H1 (cell line): Measurements from ENCODE around the gene DPT. TPM values are rescaled to one million over a fixed set of nuclear protein-coding genes. Genes with fewer than 3 reads are reported as not detected.

Experiments
- CTCF ChIA-PET: fragments of 300-600 bp; sonication (Branson Sonifier 250); formaldehyde crosslinking; loops from one replicate; lab custom pipeline; 2021; ENCODE audit not compliant: partially characterized antibody; lab: Charles Lee
- POLR2A ChIA-PET: fragments of 300-600 bp; sonication (Branson Sonifier 250); formaldehyde crosslinking; loops from one replicate; lab custom pipeline; 2021; ENCODE audit warnings: inconsistent platforms; ENCODE audit not compliant: partially characterized antibody; lab: Charles Lee
- DNase-seq, 2 experiments: peaks; one replicate each; pipeline versions ENCODE4 v3.0.0 to v3.0.0-alpha.2; 2010 to 2022; ENCODE audit warnings: low spot score in 2 of 2, low read depth in 1 of 2, mixed read lengths in 1 of 2
- FAIRE-seq: peaks from 2 replicates; lab custom pipeline; 2011; peaks lifted over from hg19 to GRCh38; lab: Jason Lieb, UNC
- H2AFZ ChIP-seq: 2 replicates; pipeline ENCODE4 v1.8.1; 2012; ENCODE audit warnings: low read length, inconsistent platforms
- H2AK5ac ChIP-seq: 2 replicates; pipeline ENCODE4 v1.6.1; 2013; ENCODE audit warnings: low read depth, low read length
- H2BK120ac ChIP-seq: replicated peaks from 2 replicates; pipeline ENCODE3; 2013; ENCODE audit warnings: low read depth, low read length, inconsistent platforms
- H2BK12ac ChIP-seq: 2 replicates; pipeline ENCODE4 v1.6.1; 2013; ENCODE audit warnings: low read depth, low read length
- H2BK15ac ChIP-seq: 2 replicates; pipeline ENCODE4 v1.6.1; 2013; ENCODE audit warnings: low read length
- H2BK20ac ChIP-seq: 2 replicates; pipeline ENCODE4 v1.6.1; 2013; ENCODE audit warnings: low read length
- H2BK5ac ChIP-seq: 2 replicates; pipeline ENCODE4 v1.6.1; 2013; ENCODE audit warnings: low read depth, low read length
- H3K14ac ChIP-seq: 2 replicates; pipeline ENCODE4 v1.6.1; 2013; ENCODE audit warnings: inconsistent platforms; ENCODE audit not compliant: insufficient read length
- H3K18ac ChIP-seq: 2 replicates; pipeline ENCODE4 v1.6.1; 2013; ENCODE audit warnings: low read length; ENCODE audit errors: extremely low read depth
- H3K23ac ChIP-seq: 2 replicates; pipeline ENCODE4 v1.6.1; 2013; ENCODE audit warnings: inconsistent platforms; ENCODE audit not compliant: insufficient read length
- H3K23me2 ChIP-seq: 2 replicates; pipeline ENCODE4 v1.6.1; 2013; ENCODE audit warnings: low read depth, low read length
- H3K27ac ChIP-seq: 2 replicates; pipeline ENCODE4 v1.6.1; 2011; ENCODE audit warnings: low read depth, low read length, inconsistent platforms
- H3K27me3 ChIP-seq, 4 experiments: replicated peaks in 1 of 4; 1 replicate in 1 of 4; 2 replicates in 3 of 4; pipeline versions ENCODE4 v1.6.1 to v1.8.1; 2011 to 2013; ENCODE audit warnings: low read length in 3 of 4, mild to moderate bottlenecking in 3 of 4, inconsistent platforms in 2 of 4, mixed read lengths in 2 of 4, moderate library complexity in 1 of 4; ENCODE audit not compliant: control insufficient read depth in 3 of 4, insufficient read depth in 3 of 4; ENCODE audit errors: extremely low read depth in 1 of 4
- H3K36me3 ChIP-seq, 4 experiments: 2 replicates each; pipeline versions ENCODE4 v1.6.1 to v1.8.1; 2011 to 2013; ENCODE audit warnings: mild to moderate bottlenecking in 4 of 4, low read length in 3 of 4, moderate library complexity in 2 of 4, control low read depth in 1 of 4, inconsistent platforms in 1 of 4; ENCODE audit not compliant: insufficient read depth in 4 of 4, control insufficient read depth in 2 of 4
- H3K4ac ChIP-seq: replicated peaks from 2 replicates; pipeline ENCODE3; 2013; ENCODE audit warnings: low read length, low read depth, mixed read lengths, inconsistent platforms; ENCODE audit not compliant: insufficient read length
- H3K4me1 ChIP-seq, 4 experiments: replicated peaks in 1 of 4; 1 replicate in 1 of 4; 2 replicates in 3 of 4; pipeline versions ENCODE4 v1.6.1 to v1.8.1; 2011 to 2013; ENCODE audit warnings: low read length in 3 of 4, inconsistent platforms in 2 of 4, mixed read lengths in 1 of 4; ENCODE audit not compliant: insufficient read depth in 4 of 4, control insufficient read depth in 3 of 4
- H3K4me2 ChIP-seq, 2 experiments: 2 replicates each; pipeline versions ENCODE4 v1.6.1 to v1.8.1; 2011 to 2013; ENCODE audit warnings: low read depth in 2 of 2, low read length in 2 of 2, control low read depth in 1 of 2, inconsistent platforms in 1 of 2, mild to moderate bottlenecking in 1 of 2; ENCODE audit not compliant: insufficient read depth in 1 of 2
- H3K4me3 ChIP-seq, 4 experiments: fragments of 200-600, 300-600 bp in 1 of 4; sonication (generic), shearing (Covaris generic), sonication (Bioruptor Twin) in 1 of 4; 2 replicates each; pipeline versions ENCODE4 v1.5.1 to v1.8.1; 2011 to 2016; ENCODE audit warnings: low read length in 4 of 4, low read depth in 3 of 4, control low read depth in 2 of 4, inconsistent platforms in 2 of 4, mild to moderate bottlenecking in 2 of 4, mixed read lengths in 1 of 4, moderate library complexity in 1 of 4; ENCODE audit not compliant: insufficient read depth in 2 of 4; ENCODE audit errors: extremely low read depth in 1 of 4
- H3K56ac ChIP-seq: replicated peaks from 2 replicates; pipeline ENCODE3; 2013; ENCODE audit warnings: low read depth, mild to moderate bottlenecking, mixed read lengths, low read length, inconsistent platforms; ENCODE audit not compliant: insufficient read length
- H3K79me1 ChIP-seq: 2 replicates; pipeline ENCODE4 v1.6.1; 2013; ENCODE audit warnings: low read depth, low read length, control low read depth
- H3K79me2 ChIP-seq, 2 experiments: 2 replicates each; pipeline versions ENCODE4 v1.6.1 to v1.8.1; 2012 to 2013; ENCODE audit warnings: low read length in 2 of 2, mild to moderate bottlenecking in 2 of 2, inconsistent platforms in 1 of 2; ENCODE audit not compliant: insufficient read depth in 2 of 2, control insufficient read depth in 1 of 2
- H3K9ac ChIP-seq, 4 experiments: replicated peaks in 1 of 4; 1 replicate in 1 of 4; 2 replicates in 3 of 4; pipeline versions ENCODE4 v1.6.1 to v1.8.1; 2011 to 2013; ENCODE audit warnings: low read depth in 3 of 4, low read length in 3 of 4, control low read depth in 2 of 4, mild to moderate bottlenecking in 2 of 4, moderate library complexity in 2 of 4, inconsistent platforms in 1 of 4; ENCODE audit errors: extremely low read depth in 1 of 4
- H3K9me3 ChIP-seq, 2 experiments: 2 replicates each; pipeline versions ENCODE4 v1.6.1 to v1.8.1; 2012 to 2013; ENCODE audit warnings: mild to moderate bottlenecking in 2 of 2, moderate library complexity in 2 of 2, control low read depth in 1 of 2, inconsistent platforms in 1 of 2, low read depth in 1 of 2, low read length in 1 of 2, mixed read lengths in 1 of 2; ENCODE audit not compliant: insufficient read depth in 2 of 2
- H4K20me1 ChIP-seq, 2 experiments: replicated peaks in 1 of 2; 2 replicates each; pipeline versions ENCODE3 to v1.8.1; 2011 to 2013; ENCODE audit warnings: inconsistent platforms in 2 of 2, low read length in 2 of 2, mild to moderate bottlenecking in 1 of 2; ENCODE audit not compliant: insufficient read depth in 2 of 2, control insufficient read depth in 1 of 2
- H4K5ac ChIP-seq: 2 replicates; pipeline ENCODE4 v1.6.1; 2013; ENCODE audit warnings: low read length, low read depth, mixed read lengths, inconsistent platforms; ENCODE audit not compliant: insufficient read length
- H4K8ac ChIP-seq: 2 replicates; pipeline ENCODE4 v1.8.0; 2013; ENCODE audit warnings: mild to moderate bottlenecking, moderate library complexity, low read length, inconsistent platforms; ENCODE audit not compliant: insufficient read depth; ENCODE audit errors: extremely low read depth
- H4K91ac ChIP-seq: replicated peaks from 2 replicates; pipeline ENCODE3; 2013; ENCODE audit warnings: low read length, mixed read lengths, inconsistent platforms; ENCODE audit not compliant: insufficient read length
- CEBPB ChIP-seq: IDR thresholded peaks from 2 replicates; pipeline ENCODE4 v1.6.1; 2012; ENCODE audit warnings: low read depth, low read length
- POLR2AphosphoS5 ChIP-seq: IDR thresholded peaks from 2 replicates; pipeline ENCODE4 v1.6.1; 2011; ENCODE audit warnings: low read depth, low read length
- RFX5 ChIP-seq: IDR thresholded peaks from 2 replicates; pipeline ENCODE4 v1.6.1; 2011; ENCODE audit warnings: low read depth, low read length, improper control_type of control experiment, borderline replicate concordance
- SP2 ChIP-seq: IDR thresholded peaks from 2 replicates; pipeline ENCODE4 v1.6.1; 2012; ENCODE audit warnings: mild to moderate bottlenecking, low read length, inconsistent platforms
- WGBS, 2 experiments: shearing (Covaris generic) in 1 of 2; methylation state at CpG; one replicate each; pipeline versions ENCODE4 v1.1.6 to v1.1.7; 2013 to 2015; ENCODE audit warnings: low lambda C conversion rate in 2 of 2, mixed read lengths in 2 of 2, inconsistent platforms in 1 of 2, low coverage in 1 of 2, missing lambda C conversion rate in 1 of 2; ENCODE audit not compliant: insufficient replicate concordance in 2 of 2, insufficient coverage in 1 of 2, insufficient read length in 1 of 2; ENCODE audit errors: extremely low coverage in 1 of 2, missing lambda C conversion rate in 1 of 2; 5-methylcytosine and 5-hydroxymethylcytosine counted together
- polyA plus RNA-seq, 7 experiments: library from polyadenylated mRNA; depleted of rRNA in 3 of 7; stranded (reverse) in 5 of 7; unstranded in 2 of 7; fragments of >200 nt in 5 of 7; fragments of 200-250 nt in 2 of 7; gene quantifications; 1 replicate in 5 of 7; 2 replicates in 1 of 7; 4 replicates in 1 of 7; pipeline versions ENCODE4 v1.2.1 to v1.2.3, GENCODE V29; 2011 to 2013; ENCODE audit warnings: missing spikeins in 2 of 7, mixed read lengths in 2 of 7
- total RNA-seq: library from RNA; stranded (reverse); fragmentation: NEBNext Ultra II Directional; extraction: Animal tissue kit (Norgen Biotek cat#: 25700); gene quantifications from 2 replicates; pipeline ENCODE4 v1.2.1, GENCODE V29; 2021
- TF ChIP-seq, protein P1 (sequence below): IDR thresholded peaks from 2 replicates; pipeline ENCODE4 v1.6.1; 2011; ENCODE audit warnings: low read depth, mild to moderate bottlenecking, low read length; ENCODE audit not compliant: insufficient read depth

DPT gene
- total and polyA plus RNA-seq, 2 of the 8 experiments (the other 6 are each of a cell fraction or from before 2014, with no cell fraction given): not detected

DNA sequence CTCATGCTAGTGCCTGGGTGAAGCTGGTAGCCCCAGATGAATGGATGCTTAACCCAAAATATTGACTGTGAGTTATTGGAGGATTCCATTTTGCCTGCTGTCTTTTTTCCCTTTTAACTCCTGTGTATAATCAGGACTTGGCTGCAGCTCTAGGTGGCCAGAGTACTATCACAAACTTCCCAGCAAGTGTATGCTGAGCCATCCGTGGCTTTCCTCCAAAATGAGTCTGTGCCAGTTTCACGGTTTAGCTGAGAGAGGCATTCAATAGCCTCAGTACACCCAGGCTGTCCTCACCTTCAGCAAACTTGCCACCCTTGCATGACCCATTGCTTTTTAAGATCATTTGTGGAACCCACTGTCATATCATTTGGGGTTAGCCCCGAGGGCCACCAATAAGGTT lies 5.3 kb upstream of the DPT start:
- 87% methylated on average over 3 of the region's 3 CpGs; no CpG with 5 or more reads in 1 of the 2 experiments for WGBS, 2 experiments

More for the DNA sequence above, 5.3 kb upstream of the DPT start:
- FAIRE-seq: no peak
- ChIA-PET CTCF (no interaction called here), POLR2A (no interaction called here)
- H3K9ac ChIP-seq: no peak overlapping the region
- no peak overlapping the region for H3K23ac ChIP-seq
- no peaks in the 10 kb centered on the region for H3K79me2 ChIP-seq
- no peak overlapping the region for H4K91ac ChIP-seq
- H3K14ac ChIP-seq: no peak overlapping the region
- H3K27me3 ChIP-seq: no peaks in the 10 kb centered on the region
- H4K8ac ChIP-seq: no peak overlapping the region
- H3K4ac ChIP-seq: no peak overlapping the region
- H3K36me3 ChIP-seq: no peaks in the 10 kb centered on the region
- no peaks in the 10 kb centered on the region for H3K4me1 ChIP-seq
- no peaks in the 10 kb centered on the region; the same call in 1 of the 2 replicates for H3K23me2 ChIP-seq
- H2AFZ ChIP-seq: no peak overlapping the region
- H3K27ac ChIP-seq: no peak overlapping the region
- no peak overlapping the region for H3K56ac ChIP-seq
- H4K5ac ChIP-seq: no peak overlapping the region
- H3K18ac ChIP-seq: no peak overlapping the region
- H3K79me1 ChIP-seq: no peaks in the 10 kb centered on the region
- H2BK5ac ChIP-seq: no peak overlapping the region
- no peaks in the 10 kb centered on the region for H3K9me3 ChIP-seq
- no peak for TF ChIP-seq POLR2AphosphoS5
- no peak for TF ChIP-seq CEBPB
- TF ChIP-seq RFX5: no peak
- TF ChIP-seq SP2: no peak
- TF ChIP-seq, protein P1, sequence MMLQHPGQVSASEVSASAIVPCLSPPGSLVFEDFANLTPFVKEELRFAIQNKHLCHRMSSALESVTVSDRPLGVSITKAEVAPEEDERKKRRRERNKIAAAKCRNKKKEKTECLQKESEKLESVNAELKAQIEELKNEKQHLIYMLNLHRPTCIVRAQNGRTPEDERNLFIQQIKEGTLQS: no peak
- H4K20me1 ChIP-seq: no peaks in the 10 kb centered on the region
- no peak overlapping the region for H3K4me2 ChIP-seq
- H2BK15ac ChIP-seq: no peak overlapping the region
- H2BK120ac ChIP-seq: no peak overlapping the region
- H2AK5ac ChIP-seq: no peak overlapping the region
- H2BK12ac ChIP-seq: no peak overlapping the region
- no peak for DNase-seq
- no peak overlapping the region for H2BK20ac ChIP-seq
- H3K4me3 ChIP-seq: no peak overlapping the region
